ENCODE data around the gene MKLN1. TPM values are rescaled to one million over a fixed set of nuclear protein-coding genes. Genes with fewer than 3 reads are reported as not detected.

The MKLN1 gene
- total and polyA plus RNA-seq, 10 of the 15 experiments (the other 5 are each of a cell fraction or from before 2014, with no cell fraction given), result 13.6 to 55.8 (median 29.3) TPM

DNA sequence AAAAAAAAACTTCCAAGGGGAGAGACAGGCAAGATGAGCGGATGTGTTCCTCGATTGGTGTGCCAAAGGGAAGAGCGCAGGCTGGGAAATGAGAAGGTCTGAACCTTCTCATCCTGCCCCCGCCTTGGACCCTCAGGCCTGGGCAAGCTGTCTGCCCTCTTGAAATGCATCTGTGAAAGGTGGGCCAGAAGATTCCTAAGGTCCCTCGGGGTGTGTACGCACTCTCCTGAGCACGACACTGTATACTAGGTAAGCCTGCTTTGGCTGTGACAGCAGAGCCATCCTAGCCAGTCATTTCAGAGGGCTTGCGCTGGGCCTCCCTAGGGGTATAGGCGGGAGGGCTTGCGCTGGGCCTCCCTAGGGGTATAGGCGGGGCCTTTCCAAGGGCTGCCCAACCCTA, 201.9 kb downstream of the MKLN1 start (continued):
- TF ChIP-seq, protein P1, sequence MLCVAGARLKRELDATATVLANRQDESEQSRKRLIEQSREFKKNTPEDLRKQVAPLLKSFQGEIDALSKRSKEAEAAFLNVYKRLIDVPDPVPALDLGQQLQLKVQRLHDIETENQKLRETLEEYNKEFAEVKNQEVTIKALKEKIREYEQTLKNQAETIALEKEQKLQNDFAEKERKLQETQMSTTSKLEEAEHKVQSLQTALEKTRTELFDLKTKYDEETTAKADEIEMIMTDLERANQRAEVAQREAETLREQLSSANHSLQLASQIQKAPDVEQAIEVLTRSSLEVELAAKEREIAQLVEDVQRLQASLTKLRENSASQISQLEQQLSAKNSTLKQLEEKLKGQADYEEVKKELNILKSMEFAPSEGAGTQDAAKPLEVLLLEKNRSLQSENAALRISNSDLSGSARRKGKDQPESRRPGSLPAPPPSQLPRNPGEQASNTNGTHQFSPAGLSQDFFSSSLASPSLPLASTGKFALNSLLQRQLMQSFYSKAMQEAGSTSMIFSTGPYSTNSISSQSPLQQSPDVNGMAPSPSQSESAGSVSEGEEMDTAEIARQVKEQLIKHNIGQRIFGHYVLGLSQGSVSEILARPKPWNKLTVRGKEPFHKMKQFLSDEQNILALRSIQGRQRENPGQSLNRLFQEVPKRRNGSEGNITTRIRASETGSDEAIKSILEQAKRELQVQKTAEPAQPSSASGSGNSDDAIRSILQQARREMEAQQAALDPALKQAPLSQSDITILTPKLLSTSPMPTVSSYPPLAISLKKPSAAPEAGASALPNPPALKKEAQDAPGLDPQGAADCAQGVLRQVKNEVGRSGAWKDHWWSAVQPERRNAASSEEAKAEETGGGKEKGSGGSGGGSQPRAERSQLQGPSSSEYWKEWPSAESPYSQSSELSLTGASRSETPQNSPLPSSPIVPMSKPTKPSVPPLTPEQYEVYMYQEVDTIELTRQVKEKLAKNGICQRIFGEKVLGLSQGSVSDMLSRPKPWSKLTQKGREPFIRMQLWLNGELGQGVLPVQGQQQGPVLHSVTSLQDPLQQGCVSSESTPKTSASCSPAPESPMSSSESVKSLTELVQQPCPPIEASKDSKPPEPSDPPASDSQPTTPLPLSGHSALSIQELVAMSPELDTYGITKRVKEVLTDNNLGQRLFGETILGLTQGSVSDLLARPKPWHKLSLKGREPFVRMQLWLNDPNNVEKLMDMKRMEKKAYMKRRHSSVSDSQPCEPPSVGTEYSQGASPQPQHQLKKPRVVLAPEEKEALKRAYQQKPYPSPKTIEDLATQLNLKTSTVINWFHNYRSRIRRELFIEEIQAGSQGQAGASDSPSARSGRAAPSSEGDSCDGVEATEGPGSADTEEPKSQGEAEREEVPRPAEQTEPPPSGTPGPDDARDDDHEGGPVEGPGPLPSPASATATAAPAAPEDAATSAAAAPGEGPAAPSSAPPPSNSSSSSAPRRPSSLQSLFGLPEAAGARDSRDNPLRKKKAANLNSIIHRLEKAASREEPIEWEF (IDR thresholded peaks at IDR 0.05; ENCODE audit: insufficient replicate concordance, low read depth, low read length), result no peak
- TF ChIP-seq, protein P2, sequence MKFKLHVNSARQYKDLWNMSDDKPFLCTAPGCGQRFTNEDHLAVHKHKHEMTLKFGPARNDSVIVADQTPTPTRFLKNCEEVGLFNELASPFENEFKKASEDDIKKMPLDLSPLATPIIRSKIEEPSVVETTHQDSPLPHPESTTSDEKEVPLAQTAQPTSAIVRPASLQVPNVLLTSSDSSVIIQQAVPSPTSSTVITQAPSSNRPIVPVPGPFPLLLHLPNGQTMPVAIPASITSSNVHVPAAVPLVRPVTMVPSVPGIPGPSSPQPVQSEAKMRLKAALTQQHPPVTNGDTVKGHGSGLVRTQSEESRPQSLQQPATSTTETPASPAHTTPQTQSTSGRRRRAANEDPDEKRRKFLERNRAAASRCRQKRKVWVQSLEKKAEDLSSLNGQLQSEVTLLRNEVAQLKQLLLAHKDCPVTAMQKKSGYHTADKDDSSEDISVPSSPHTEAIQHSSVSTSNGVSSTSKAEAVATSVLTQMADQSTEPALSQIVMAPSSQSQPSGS (IDR thresholded peaks at IDR 0.05; ENCODE audit: low read length), result no peak
- TF ChIP-seq NFXL1 (IDR thresholded peaks at IDR 0.05; ENCODE audit: borderline replicate concordance) (no peak), PML (IDR thresholded peaks at IDR 0.05; ENCODE audit: low read length) (no peak), SP1 (IDR thresholded peaks at IDR 0.05; ENCODE audit: low read depth, low read length) (no peak)
- TF ChIP-seq, protein P3, sequence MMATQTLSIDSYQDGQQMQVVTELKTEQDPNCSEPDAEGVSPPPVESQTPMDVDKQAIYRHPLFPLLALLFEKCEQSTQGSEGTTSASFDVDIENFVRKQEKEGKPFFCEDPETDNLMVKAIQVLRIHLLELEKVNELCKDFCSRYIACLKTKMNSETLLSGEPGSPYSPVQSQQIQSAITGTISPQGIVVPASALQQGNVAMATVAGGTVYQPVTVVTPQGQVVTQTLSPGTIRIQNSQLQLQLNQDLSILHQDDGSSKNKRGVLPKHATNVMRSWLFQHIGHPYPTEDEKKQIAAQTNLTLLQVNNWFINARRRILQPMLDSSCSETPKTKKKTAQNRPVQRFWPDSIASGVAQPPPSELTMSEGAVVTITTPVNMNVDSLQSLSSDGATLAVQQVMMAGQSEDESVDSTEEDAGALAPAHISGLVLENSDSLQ (IDR thresholded peaks at IDR 0.05), result no peak

Measured in GM12878 (cell line).